Spleen (tissue), 7 donors: ENCODE results near the gene VAV2.

Experiments
- POLR2AphosphoS5 ChIP-seq, 3 donors: sonication (generic); formaldehyde crosslinking; IDR thresholded peaks; one replicate each; pipeline ENCODE4 v1.5.1; 2017; ENCODE audit warnings: antibody characterized with exemption in 3 of 3
- TF ChIP-seq, protein P1 (sequence below), 11 experiments: fragments of 200-600 bp in 7 of 11; fragments of 450-650 bp in 4 of 11; sonication (generic) in 4 of 11; IDR thresholded peaks in 8 of 11; conservative IDR thresholded peaks in 3 of 11; 1 replicate in 7 of 11; 2 replicates in 4 of 11; pipeline versions ENCODE4 v1.4.0 to v1.8.0; 2016 to 2021; ENCODE audit warnings: antibody characterized with exemption in 11 of 11, inconsistent platforms in 4 of 11, mild to moderate bottlenecking in 1 of 11
- donor health status: DM: no; HTN: no; CAD: no; lungs with moderate emphysema.
- donor health status: DM: no; HTN: no; CAD: no.
- donor health status: DM: no; HTN: no; CAD: no.

DNA sequence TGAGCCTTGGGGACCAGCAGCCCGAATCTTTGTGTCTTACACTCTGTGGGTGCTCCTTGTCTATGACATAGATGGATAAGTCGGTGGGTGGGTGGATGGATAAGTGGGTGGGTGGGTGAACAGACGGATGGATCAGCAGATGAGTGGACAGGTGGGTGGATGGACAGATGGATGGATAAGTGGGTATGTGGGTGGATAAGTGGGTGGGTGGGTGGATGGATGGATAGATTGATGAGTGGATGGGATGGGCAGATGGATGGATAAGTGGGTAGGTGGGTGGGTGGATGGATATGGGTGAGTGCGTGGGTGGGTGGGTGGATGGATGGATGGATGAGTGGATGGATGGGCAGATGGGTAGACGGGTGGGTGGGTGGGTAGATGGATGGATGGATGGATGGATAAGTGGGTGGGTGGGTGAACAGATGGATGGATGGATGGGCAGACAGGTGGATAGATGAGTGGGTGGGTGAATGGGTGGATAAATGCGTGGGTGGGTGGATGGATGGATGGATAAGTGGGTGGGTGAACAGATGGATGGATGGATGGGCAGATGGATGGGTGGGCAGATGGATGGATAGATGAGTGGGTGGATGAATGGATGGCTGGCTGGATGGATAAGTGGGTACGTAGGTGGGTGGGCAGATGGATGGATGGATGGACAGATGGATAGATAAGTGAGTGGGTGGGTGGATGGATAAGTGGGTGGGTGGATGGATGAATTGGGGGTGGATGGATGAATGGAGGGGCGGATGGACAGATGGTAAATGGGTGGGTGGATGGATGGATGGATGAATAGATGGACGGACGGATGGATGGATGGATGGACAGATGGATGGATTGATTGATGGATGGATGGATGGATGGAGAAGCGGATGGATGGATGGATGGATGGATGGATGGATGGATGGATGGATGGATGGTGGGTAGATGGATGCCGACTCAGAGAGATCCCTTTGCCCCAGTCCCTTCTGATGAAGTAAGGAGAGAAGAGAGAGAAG, 121.2 kb downstream of the VAV2 start:
- TF ChIP-seq, protein P1, sequence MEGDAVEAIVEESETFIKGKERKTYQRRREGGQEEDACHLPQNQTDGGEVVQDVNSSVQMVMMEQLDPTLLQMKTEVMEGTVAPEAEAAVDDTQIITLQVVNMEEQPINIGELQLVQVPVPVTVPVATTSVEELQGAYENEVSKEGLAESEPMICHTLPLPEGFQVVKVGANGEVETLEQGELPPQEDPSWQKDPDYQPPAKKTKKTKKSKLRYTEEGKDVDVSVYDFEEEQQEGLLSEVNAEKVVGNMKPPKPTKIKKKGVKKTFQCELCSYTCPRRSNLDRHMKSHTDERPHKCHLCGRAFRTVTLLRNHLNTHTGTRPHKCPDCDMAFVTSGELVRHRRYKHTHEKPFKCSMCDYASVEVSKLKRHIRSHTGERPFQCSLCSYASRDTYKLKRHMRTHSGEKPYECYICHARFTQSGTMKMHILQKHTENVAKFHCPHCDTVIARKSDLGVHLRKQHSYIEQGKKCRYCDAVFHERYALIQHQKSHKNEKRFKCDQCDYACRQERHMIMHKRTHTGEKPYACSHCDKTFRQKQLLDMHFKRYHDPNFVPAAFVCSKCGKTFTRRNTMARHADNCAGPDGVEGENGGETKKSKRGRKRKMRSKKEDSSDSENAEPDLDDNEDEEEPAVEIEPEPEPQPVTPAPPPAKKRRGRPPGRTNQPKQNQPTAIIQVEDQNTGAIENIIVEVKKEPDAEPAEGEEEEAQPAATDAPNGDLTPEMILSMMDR (IDR thresholded peaks at IDR 0.05 in 8 of 11, conservative IDR thresholded peaks at IDR 0.05 in 3 of 11), result no peak
- no peak for TF ChIP-seq POLR2AphosphoS5 (IDR thresholded peaks at IDR 0.05)
